HG03575 (cell line): ENCODE results near the gene UBL3.

ENCODE experiments used
- ATAC-seq: cut with Tn5 transposase; IDR thresholded peaks from one replicate; pipeline ENCODE4 v1.9.1; 2021; ENCODE audit not compliant: unreplicated experiment, insufficient number of reproducible peaks, low FRiP score; ENCODE audit errors: extremely low read depth

UBL3 gene

DNA sequence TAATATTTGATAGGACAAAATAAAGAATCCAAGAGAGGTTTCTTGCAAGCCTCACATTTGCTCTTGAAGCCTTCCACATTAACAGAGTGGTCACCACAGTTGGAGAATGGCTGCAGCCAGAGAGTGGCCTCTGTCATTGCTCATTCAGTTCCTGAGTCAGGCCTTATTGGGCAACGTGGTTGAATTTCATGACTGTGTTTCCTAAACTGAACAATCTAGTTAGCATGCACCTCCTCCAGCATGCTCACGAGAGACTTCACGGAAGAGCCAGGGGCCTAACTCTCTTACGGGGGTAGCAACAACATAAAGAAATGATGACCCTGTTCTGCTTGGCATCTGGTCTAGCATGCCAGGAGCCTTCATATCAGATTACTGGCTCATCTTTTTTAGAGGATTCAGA is 9.6 kb upstream of the UBL3 start:
- ATAC-seq = no peak

GRCh38 chr13:29858667-29859066 is 8.2 kb upstream of the UBL3 start:
- no peak for ATAC-seq

DNA sequence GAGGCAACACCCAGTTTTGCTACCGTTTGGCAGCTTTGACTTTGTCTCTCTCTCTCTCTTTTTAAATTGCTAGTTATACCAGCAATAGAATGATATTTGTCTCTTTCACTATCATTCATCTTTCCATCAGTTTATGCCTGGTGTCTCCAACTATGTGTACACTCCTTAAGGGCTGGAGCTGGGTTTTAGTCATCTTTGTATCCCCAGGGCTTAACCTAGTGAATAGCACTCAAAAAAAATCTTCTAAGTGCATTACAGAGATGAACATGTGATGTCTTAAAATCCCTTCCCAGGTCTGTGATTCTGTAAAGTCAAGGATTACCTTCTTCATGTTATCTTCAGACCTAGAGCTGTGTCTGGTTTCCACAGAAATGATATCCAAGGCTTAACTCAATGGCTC is 7.8 kb upstream of the UBL3 start:
- ATAC-seq = no peak

- ATAC-seq = no peak
Observed at GRCh38 chr13:29857085-29857484, 6.7 kb upstream of the UBL3 start.

DNA sequence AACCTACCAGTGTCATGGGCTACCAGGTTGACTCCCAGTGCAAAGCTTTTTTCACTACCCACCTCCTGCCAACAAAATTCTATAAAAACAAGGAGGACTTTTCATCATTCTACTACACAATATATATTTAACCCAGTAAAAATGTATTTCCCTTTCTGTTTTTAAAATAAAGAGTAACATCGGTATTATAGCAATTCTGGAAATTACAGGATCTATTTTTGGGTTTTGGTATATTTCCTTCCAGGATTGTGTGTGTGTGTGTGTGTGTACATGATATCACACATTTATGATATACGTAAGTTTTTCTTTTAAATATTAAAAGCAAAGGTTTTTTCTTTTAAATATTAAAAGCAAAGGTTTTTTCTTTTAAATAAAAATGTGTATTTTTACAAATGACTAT is 6.0 kb upstream of the UBL3 start:
- ATAC-seq = no peak

- no peak for ATAC-seq
Observed at GRCh38 chr13:29855784-29856183, 5.4 kb upstream of the UBL3 start.

DNA sequence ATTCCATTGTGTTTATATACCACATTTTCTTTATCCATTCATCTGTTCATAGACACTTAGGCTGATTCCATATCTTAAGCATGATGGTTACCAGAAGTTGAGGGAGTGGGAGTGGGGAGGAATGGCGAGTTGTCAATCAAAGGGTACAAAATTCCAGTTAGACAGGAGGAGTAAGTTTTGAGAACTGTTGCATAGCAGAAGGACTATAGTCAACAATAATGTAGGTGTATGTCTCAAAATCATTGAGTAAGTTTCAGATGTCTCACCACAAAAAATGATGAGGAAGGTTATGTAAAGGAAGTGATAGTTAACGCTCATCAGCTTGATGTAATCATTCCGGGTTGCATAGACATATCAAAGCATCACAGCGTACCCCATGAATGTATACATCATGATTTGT is 4.6 kb upstream of the UBL3 start:
- ATAC-seq = no peak

GRCh38 chr13:29853131-29853530 is 2.7 kb upstream of the UBL3 start:
- ATAC-seq = no peak

GRCh38 chr13:29852472-29853054 is 2.1 kb upstream of the UBL3 start:
- ATAC-seq = no peak

DNA sequence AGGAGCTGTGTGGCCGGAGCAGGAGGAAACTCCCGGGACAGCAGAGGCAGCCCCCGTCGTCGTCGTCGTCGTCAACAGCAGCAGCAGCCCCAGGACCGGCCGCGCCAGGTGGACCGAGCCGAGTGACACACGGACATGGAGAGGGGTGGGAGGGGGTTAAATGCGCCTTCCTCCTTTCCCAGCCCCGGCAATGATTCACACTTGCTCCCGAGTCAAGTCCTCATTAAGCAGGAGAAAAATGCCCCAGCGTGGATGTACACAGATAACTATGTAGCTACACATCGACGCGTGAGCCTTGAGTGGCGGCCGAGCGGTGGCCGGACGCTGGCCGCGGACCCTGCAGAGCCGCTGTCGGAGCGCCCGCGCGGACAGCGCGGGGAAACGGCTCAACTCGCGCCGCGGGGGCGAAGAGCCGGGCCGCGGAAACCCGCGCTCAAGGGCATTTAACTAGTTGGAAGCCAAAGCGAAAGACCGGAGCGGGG is 645 bp downstream of the UBL3 start:
- ATAC-seq = no peak

- no peak for ATAC-seq
Observed at GRCh38 chr13:29849071-29849631, 1.3 kb downstream of the UBL3 start.

DNA sequence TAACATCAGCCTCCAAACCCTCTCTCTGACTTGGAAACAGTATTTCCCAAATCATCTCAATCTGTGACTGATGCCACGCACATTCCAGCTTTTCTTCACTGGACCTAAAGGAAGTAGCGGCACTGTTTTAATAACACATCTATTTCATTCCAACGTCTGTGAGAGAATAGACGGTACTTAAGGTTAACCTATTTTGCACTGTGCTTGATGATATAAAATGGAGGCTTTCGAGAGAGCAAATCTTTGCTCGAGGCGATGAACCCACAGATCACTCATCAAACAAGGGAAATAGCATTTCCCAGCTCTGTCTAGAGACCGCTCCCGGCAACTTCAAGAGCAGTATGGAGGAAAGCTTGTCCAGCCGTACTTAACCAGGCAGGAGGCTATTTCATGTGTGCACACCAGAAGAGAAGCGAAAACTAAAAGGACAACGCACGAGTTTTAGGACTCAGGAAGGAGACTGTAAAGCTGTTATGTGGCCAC is 2.9 kb downstream of the UBL3 start:
- ATAC-seq = no peak

DNA sequence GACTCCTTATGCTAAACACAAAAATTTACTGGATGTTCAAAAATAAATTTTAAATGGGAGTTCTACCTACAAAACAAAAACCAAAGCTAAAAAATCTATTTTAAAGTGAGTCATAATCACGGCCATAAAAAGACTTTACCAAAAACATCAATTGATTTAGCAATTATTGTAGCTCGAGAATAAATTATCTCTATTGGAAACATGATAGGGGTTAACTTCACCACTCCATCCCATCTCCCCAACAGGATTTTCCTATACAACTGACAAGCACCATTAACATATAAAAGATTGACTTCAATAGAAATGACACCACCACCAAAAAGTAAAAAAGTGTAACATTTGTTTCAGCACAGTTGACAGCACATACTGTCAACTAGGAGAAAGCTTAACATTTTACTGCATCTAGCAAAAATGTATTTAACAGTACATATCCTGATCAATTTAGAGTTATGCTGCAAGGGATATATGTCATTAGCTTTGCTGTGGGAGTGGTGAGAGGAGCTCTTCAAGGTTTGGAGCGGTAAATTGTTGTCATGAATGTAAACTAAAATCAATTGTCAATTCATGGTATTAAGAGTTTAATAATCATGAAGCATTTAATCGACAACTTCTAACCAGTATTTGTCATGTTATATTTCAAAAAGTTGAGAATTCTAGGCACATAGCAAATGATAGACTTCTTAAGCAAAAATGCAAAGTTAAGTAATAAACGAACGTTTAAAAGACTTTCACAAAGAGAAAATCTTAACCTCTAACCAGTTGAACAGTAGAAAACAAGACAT is 3.8 kb downstream of the UBL3 start:
- no peak for ATAC-seq

GRCh38 chr13:29845440-29846056 is 4.9 kb downstream of the UBL3 start:
- ATAC-seq = no peak

GRCh38 chr13:29844441-29844840 is 6.0 kb downstream of the UBL3 start:
- ATAC-seq = no peak

GRCh38 chr13:29840585-29840984 is 9.8 kb downstream of the UBL3 start:
- ATAC-seq = no peak

DNA sequence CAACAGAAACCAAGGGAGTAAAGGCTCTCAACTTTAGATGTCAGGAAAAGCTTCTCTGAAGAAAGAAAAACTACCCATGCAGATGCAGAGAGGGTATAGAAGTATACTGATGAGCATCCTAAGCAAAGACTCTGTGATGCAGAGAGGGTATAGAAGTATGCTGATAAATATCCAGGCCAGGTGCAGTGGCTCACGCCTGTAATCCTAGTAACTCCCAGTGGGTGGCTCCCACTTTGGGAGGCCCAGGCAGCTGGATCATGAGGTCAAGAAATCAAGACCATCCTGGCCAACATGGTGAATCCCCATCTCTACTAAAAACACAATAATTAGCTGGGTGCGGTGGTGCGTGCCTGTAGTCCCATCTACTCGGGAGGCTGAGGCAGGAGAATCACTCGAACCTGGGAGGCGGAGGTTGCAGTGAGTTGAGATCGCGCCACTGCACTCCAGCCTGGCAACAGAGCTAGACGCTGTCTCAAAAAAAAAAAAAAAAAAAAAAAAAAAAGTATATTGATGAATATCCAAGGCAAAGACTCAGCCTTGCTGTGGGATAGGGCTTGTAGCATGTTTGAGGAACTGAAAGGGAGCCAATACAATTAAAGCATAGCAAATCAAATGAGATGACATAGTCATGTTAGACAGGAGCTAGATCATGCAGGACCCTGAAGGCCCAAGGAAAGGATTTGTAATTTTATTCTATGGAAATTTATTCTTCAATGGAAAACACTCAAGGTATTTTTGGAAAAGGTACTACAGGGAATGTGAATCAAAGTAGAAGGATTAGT is 14.9 kb downstream of the UBL3 start:
- ATAC-seq = no peak

DNA sequence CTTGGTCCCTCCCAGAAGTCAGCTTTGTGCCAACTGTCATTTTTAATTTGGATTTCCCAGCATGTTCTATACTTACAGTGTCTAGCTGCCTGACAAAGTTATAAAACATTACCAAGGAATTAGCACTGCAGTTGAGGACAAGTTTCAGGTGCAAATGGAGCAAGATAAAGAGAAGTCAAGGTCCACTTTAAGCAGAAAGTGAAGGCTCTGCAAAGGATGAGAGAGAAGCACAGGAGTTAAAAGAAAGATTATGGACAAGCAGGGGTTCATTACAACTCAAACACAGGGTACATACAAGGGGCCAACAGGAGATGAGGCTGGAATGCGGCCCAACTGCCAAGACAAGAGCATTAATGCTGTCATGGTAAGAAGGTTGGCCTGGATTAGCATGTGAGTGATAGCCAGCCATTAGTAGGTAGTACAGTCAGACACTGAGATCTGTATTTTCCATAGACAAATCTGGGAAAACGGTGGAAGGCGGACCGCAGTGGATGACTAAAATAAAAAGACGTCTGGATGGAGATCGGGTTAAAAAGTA is 17.6 kb downstream of the UBL3 start:
- no peak for ATAC-seq

DNA sequence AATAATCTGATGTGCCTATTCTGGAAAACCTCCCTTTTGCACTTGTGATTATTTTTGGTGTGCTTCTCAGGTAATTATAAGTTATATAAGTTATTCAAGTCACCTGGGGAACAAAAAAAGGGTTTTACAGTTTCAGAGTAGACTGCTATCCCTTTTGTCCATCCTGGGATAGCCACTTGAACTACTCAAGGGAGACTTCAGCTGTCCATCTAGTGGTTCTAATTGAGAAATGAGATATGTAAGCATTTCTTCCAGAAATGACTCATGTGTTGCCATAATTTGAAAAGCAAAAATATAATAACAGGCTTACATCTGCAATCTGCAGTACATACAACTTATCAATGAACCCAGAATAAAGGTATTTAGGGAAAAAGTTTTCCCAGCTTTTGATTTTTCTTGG is 20.4 kb downstream of the UBL3 start:
- no peak for ATAC-seq
